HG03159 (cell line): ENCODE data around the gene GNAO1.
"Not testable (repeated sequence)": the region's sequence is repeated elsewhere in the genome, so short reads cannot be mapped to it uniquely, and the experiment has no call there.

ENCODE experiments used
- ATAC-seq: cut with Tn5 transposase; IDR thresholded peaks from one replicate; pipeline ENCODE4 v1.9.1; 2021; ENCODE audit warnings: mild to moderate bottlenecking, moderate library complexity; ENCODE audit not compliant: unreplicated experiment

GNAO1 gene

DNA sequence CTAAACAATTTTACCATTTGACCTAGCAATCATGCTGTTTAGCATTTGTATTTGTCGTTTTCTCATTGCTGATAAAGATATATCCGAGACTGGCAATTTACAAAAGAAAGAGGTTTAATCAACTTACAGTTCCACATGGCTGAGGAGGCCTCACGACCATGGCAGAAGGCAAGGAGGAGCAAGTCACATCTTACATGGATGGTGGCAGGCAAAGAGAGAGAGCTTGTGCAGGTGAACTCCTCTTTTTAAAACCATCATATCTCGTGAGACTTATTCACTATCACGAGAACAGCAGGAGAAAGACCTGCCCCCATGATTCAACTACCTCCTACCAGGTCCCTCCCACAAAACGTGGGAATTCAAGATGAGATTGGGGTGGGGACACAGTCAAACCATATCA is 187.8 kb downstream of the GNAO1 start:
- ATAC-seq, result not testable (repeated sequence)

DNA sequence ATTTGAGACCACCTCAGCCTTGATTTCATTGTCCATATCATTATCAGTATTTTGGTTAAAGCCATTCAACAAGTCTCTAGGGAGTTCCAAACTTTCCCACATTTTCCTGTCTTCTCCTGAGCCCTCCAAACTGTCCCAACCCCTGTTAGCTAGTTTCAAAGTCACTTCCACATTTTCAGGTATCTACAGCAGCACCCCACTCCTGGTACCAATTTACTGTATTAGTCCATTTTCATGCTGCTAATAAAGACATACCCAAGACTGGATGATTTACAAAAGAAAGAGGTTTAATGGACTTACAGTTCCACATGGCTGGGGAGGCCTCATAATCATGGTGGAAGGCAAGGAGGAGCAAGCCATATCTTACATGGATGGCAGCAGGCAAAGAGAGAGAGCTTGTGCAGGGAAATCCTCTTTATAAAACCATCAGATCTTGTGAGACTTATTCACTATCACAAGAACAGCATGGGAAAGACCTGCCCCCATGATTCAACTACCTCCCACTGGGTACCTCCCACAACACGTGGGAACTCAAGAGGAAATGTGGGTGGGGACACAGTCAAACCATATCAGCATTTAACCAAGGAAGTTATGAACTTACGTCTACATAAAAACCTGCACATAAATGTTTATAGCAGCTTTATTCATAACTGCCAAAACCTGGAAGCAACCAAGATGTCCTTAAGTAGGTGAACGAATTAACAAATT is 189.6 kb downstream of the GNAO1 start:
- not testable (repeated sequence) for ATAC-seq

DNA sequence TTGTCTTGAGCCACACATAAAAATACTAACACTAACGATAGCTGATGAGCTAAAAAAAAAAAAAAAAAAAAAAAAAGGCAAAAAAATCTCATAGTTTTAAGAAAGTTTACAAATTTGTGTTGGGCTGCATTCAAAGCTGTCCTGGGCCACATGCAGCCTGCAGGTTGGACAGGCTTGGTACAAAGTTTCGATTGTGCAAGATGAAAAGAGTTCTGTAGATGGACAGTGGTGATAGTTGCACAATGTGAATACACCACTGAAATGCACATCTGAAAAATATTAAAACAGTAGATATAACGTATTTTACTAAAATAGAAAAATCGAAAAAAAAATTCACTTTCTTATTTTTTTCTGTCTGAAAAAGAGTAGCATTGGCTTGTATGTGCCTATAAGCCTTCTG is 191.2 kb downstream of the GNAO1 start:
- ATAC-seq, result no peak

DNA sequence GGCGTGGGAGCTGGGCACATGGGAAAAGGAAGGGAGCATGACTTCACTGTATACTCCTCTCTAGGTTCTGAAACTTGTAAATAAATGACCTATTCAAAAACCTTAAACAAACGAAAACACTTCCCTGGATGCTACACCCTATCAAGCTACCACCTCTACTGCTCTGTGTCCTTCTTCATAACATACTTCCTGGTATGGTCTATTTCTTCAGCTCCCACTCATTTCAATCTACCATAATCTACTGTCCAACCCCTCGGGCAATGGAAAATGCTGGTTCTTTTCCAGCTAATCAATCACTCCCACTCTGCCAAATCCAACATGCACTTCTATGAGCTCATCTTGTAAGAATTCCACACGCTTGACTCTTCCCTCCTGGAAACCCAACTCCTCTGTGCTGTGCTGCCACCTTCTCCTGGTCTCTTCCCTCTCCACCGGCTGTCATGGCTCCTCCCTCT is 191.6 kb downstream of the GNAO1 start:
- ATAC-seq, result no peak

DNA sequence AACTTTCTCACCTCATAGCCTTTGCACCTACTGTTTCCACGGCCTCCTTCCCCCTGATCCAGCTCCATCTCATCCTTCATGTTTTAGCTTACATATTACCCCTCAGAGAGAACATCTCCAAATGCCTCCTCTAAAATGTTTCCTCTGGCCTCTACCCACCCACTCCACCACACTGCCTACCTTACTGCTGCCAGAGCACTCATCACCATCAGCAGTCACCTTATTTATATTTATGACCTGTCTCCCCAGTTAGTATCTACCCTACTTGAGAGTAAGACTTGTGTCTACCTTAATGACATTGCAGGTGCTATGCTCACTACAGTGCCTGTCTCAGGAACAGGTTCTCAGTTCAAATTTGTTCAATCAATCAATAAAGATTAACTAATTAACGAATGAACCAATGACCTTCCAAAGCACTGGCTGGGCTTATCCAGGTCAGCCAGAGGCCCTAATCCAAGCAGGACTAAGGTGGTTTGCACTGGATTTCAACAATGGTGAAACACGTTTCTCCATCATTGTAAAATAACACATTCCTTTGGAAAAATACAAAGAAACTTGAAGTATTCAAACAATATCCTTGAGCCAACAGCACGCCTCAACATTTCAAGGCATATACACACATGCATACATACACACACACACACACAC is 192.9 kb downstream of the GNAO1 start:
- no peak for ATAC-seq

DNA sequence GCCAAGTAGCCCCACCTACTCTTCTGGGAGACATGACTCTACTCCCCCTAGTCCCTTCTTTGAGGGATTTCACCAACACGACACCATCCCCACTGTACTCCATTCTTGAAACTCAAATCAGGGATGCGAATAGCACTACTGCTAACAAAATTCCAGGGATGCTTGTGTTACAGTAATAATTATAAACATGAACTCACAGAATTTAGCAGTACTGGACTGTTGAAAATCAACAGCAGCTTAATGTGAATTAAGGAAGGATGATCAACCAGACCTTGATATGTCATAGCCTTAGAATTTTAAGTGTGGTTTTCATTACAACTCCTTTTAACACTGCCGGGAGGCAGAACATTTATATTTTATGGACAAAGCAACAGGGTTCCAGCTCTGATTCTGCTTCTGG is 196.1 kb downstream of the GNAO1 start:
- no peak for ATAC-seq

DNA sequence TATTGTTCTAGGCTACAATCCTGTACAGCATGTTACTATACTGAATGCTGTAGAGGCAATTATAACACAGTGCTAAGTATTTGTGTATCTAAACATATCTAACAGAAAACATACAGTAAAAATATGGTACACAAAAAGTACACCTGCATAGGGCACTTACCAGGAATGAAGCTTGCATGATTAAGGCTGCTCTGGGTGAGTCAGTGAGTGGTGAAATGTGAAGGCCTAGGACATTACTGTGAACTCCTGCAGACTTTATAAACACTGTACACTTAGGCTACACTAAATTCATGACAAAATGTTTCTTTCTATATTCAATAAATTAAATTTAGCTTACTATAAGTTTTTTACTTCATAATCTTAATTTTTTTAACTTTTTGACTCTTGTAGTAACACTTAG is 196.9 kb downstream of the GNAO1 start:
- no peak for ATAC-seq

DNA sequence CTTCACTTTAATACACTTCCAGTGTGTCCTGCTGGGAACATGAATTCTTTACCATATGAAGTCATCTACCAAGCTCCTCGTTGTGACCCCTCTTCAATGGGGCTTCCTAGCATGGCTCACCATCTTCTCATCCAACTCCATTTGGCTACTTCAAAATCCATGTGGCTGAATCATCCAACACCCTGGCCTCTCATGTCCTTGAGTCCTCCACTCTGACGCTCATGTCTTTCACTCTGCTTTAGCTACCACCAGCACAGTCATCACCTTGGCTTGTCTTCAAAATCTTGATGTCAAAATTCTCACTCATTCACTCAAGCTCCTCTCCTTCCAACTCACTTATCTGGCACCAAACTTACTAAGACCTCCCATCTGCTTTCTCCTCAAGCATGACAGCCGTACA is 198.3 kb downstream of the GNAO1 start:
- ATAC-seq, result no peak

DNA sequence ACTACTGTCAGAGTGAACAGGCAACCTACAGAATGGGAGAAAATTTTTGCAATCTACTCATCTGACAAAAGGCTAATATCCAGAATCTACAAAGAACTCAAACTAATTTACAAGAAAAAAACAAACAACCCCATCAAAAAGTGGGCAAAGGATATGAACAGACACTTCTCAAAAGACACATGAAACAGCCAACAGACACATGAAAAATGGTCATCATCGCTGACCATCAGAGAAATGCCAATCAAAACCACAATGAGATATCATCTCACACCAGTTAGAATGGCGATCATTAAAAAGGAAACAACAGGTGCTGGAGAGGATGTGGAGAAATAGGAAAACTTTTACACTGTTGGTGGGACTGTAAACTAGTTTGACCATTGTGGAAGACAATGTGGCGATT is 205.4 kb downstream of the GNAO1 start:
- not testable (repeated sequence) for ATAC-seq

DNA sequence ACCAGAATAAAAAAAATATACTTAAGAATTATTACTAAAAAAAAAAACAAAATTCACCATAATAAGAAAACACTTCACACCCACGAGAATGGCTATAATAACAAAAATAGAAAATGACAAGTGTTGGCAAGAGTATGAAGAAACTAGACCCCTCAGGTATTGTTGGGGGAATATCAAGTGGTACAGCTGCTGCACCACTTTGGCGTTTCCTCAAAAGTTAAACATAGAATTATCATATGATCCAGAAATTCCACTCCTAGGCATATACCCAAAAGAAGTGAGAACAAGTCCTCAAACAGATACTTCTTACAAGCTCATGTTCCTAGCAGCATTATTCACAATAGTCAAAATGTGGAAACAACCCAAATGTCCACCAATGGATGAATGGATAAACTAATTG is 207.8 kb downstream of the GNAO1 start:
- ATAC-seq, result no peak

DNA sequence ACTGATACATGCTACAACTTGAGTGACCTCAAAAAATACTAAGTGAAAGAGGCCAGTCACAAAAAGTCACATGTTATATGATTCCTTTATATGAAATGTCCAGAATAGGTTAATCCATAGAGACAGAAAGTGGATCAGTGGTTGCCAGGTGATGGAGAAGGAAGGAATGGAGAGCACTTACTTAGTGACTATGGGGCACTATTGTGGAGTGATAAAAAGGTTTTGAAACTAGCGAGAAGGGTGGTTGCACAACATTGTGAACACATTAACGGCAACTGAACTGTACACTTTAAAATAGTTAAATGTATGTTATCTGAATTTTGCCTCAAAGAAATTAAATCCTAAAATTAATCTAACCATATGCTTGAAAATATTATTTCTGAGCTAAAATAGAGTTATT is 208.2 kb downstream of the GNAO1 start:
- ATAC-seq, result no peak

DNA sequence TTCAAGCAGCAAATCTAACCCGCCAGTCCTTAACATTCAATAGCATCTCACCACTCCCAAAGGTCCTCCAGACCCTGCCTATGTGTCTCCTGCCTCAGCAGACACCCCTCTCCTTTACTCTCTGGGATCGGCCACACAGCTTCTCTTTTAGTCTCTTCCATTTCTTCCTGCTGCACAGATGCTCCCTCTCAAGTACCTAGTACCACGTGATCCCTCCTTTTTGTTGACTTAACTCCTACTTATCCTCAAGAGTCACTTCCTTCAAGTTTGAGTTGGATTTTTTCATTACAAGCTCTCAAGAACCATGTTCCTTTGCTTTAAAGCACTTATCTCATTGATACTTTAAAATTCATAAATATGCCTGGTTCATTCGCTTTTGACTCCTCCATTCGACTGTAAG is 209.2 kb downstream of the GNAO1 start:
- no peak for ATAC-seq

DNA sequence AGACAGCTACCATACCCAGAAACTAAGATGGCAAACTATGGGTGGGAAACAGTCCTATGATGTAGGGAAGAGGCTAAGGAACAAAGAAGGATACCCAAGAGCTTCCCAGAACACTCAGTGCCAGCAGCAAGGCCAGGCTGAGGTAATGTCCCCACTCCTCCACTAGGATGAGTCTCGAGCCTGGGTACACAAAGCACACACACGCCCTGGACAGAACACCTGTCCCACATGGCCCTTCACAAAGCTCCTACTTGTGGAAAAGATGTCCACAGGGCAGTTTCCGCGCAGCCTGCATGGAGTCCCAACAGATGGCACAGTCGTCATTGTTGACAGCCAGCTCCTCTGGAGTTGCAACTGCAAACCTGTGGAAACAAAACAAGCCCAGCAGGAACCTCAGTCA is 210.2 kb downstream of the GNAO1 start:
- ATAC-seq, result no peak

DNA sequence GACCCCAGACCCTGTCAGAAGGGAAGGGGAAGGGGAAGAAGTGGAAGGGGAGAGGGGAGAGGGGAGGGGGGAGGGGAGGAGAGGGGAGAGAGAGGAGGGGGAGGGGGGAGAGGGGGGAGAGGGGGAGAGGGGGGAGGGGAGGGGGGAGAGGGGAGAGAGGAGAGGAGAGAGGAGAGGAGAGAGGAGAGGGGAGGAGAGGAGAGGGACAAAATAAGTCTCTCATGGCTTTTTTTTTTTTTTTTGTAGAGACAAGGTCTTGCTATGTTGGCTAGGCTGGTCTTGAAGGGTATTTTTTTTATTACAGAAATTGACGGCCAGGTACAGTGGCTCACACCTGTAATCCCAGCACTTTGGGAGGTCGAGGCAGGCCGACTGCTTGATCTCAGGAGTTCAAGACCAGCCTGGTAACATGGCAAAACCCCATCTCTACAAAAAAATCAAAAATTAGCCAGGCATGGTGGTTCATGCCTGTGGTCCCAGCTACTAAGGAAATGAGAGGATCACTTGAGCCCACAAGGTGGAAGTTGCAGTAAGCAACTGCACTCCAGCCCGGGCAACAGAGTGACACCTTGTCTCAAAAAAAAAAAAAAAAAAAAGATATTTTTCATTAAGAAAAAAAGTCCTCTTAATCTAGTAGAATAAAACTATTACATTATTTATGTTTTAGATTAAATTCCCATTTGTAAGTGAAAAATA is 214.8 kb downstream of the GNAO1 start:
- no peak for ATAC-seq
